Fibroblast of skin of left quadriceps (primary cell): ENCODE measurements around the gene CRISPLD2.

Source experiments
- DNase-seq, 2 experiments: peaks; one replicate each; pipeline ENCODE4 v3.0.0-alpha.2; 2013; ENCODE audit warnings: low read depth in 2 of 2

CRISPLD2 gene

GRCh38 chr16:84819644-84820304, at the start of gene CRISPLD2:
CRISPLD2 (plus strand) TSS chr16:84819985; CDS start chr16:84838496, 18,511 bp downstream.
- DNase-seq: peak; percentile 69 to 72

- DNase-seq: no peak
Measured at GRCh38 chr16:84773312-84773711, 46.5 kb upstream of the CRISPLD2 start.

- peak; percentile 45 to 46 for DNase-seq
Measured at GRCh38 chr16:84774810-84775209, 45.0 kb upstream of the CRISPLD2 start.

- DNase-seq: no peak
Measured at GRCh38 chr16:84775262-84775810, 44.4 kb upstream of the CRISPLD2 start.

GRCh38 chr16:84777435-84777834, 42.4 kb upstream of the CRISPLD2 start:
- no peak for DNase-seq

- DNase-seq: no peak
Measured at GRCh38 chr16:84778720-84779119, 41.1 kb upstream of the CRISPLD2 start.

GRCh38 chr16:84780063-84780462, 39.7 kb upstream of the CRISPLD2 start:
- no peak for DNase-seq

GRCh38 chr16:84780544-84781376, 39.0 kb upstream of the CRISPLD2 start:
- DNase-seq: no peak

- DNase-seq: no peak
Measured at GRCh38 chr16:84782846-84783245, 36.9 kb upstream of the CRISPLD2 start.

GRCh38 chr16:84785843-84786581, 33.8 kb upstream of the CRISPLD2 start:
- DNase-seq: peak; percentile 77

- DNase-seq: no peak
Measured at GRCh38 chr16:84786605-84787262, 33.1 kb upstream of the CRISPLD2 start.

- no peak for DNase-seq
Measured at GRCh38 chr16:84787263-84787622, 32.5 kb upstream of the CRISPLD2 start.

GRCh38 chr16:84788920-84789391, 30.8 kb upstream of the CRISPLD2 start:
- peak; percentile 79 for DNase-seq

GRCh38 chr16:84789431-84789830, 30.4 kb upstream of the CRISPLD2 start:
- DNase-seq: no peak

GRCh38 chr16:84790301-84790700, 29.5 kb upstream of the CRISPLD2 start:
- DNase-seq: no peak

- DNase-seq: no peak
Measured at GRCh38 chr16:84791088-84791487, 28.7 kb upstream of the CRISPLD2 start.

- DNase-seq: no peak
Measured at GRCh38 chr16:84791501-84791900, 28.3 kb upstream of the CRISPLD2 start.

GRCh38 chr16:84794186-84794585, 25.6 kb upstream of the CRISPLD2 start:
- DNase-seq: no peak

GRCh38 chr16:84794626-84795025, 25.2 kb upstream of the CRISPLD2 start:
- DNase-seq: no peak

- peak; percentile 66 to 73 for DNase-seq
Measured at GRCh38 chr16:84795329-84796053, 24.3 kb upstream of the CRISPLD2 start.
